Trophoblast cell (in vitro differentiated cells and primary cell): ENCODE data around the gene COL18A1.

Source experiments
- DNase-seq, 2 donors: peaks; one replicate each; pipeline ENCODE4 v3.0.0-alpha.2; 2016
- H2AFZ ChIP-seq: 2 replicates; pipeline ENCODE4 v1.6.1; 2013; ENCODE audit warnings: low read length, moderate library complexity, mild to moderate bottlenecking; ENCODE audit not compliant: insufficient read depth, poor library complexity
- H2AK5ac ChIP-seq: 2 replicates; pipeline ENCODE4 v1.6.1; 2013; ENCODE audit warnings: mild to moderate bottlenecking, low read length
- H2BK120ac ChIP-seq: 2 replicates; pipeline ENCODE4 v1.6.1; 2013; ENCODE audit warnings: low read length, mild to moderate bottlenecking, moderate library complexity; ENCODE audit not compliant: insufficient read depth, poor library complexity
- H2BK12ac ChIP-seq: 2 replicates; pipeline ENCODE4 v1.6.1; 2013; ENCODE audit warnings: mild to moderate bottlenecking, low read length, moderate library complexity
- H2BK5ac ChIP-seq: 2 replicates; pipeline ENCODE4 v1.6.1; 2013; ENCODE audit warnings: low read length, low read depth, moderate library complexity, mild to moderate bottlenecking; ENCODE audit not compliant: poor library complexity
- H3K14ac ChIP-seq: 2 replicates; pipeline ENCODE4 v1.6.1; 2013; ENCODE audit warnings: mild to moderate bottlenecking, low read length
- H3K18ac ChIP-seq: 2 replicates; pipeline ENCODE4 v1.6.1; 2013; ENCODE audit warnings: mild to moderate bottlenecking, low read length
- H3K23ac ChIP-seq: 2 replicates; pipeline ENCODE4 v1.6.1; 2013; ENCODE audit warnings: low read length
- H3K27ac ChIP-seq: 2 replicates; pipeline ENCODE4 v1.5.1; 2013; ENCODE audit warnings: low read depth, mild to moderate bottlenecking, inconsistent platforms, low read length, moderate library complexity
- H3K27me3 ChIP-seq: 2 replicates; pipeline ENCODE4 v1.6.1; 2013; ENCODE audit warnings: inconsistent platforms, mild to moderate bottlenecking, low read length, moderate library complexity; ENCODE audit not compliant: insufficient read depth
- H3K36me3 ChIP-seq, 2 experiments: 1 replicate in 1 of 2; 2 replicates in 1 of 2; pipeline ENCODE4 v1.6.1; 2013; ENCODE audit warnings: low read length in 2 of 2, mild to moderate bottlenecking in 2 of 2, moderate library complexity in 1 of 2; ENCODE audit not compliant: insufficient read depth in 2 of 2, control insufficient read depth in 1 of 2
- H3K4ac ChIP-seq: 2 replicates; pipeline ENCODE4 v1.6.1; 2013; ENCODE audit warnings: low read depth, mild to moderate bottlenecking, low read length, moderate library complexity
- H3K4me1 ChIP-seq, 2 experiments: 1 replicate in 1 of 2; 2 replicates in 1 of 2; pipeline ENCODE4 v1.6.1; 2013; ENCODE audit warnings: low read length in 2 of 2, mild to moderate bottlenecking in 2 of 2, moderate library complexity in 1 of 2; ENCODE audit not compliant: insufficient read depth in 2 of 2, control insufficient read depth in 1 of 2
- H3K4me2 ChIP-seq: 2 replicates; pipeline ENCODE4 v1.6.1; 2013; ENCODE audit warnings: inconsistent platforms, mild to moderate bottlenecking, low read length, moderate library complexity
- H3K4me3 ChIP-seq: 2 replicates; pipeline ENCODE4 v1.5.1; 2013; ENCODE audit warnings: mild to moderate bottlenecking, low read depth, low read length, inconsistent platforms
- H3K79me1 ChIP-seq: one replicate; pipeline ENCODE4 v1.6.1; 2013; ENCODE audit warnings: low read length
- H3K79me2 ChIP-seq: 2 replicates; pipeline ENCODE4 v1.6.1; 2013; ENCODE audit warnings: low read length, mild to moderate bottlenecking; ENCODE audit not compliant: control insufficient read depth, insufficient read depth, poor library complexity
- H3K9ac ChIP-seq: 2 replicates; pipeline ENCODE4 v1.6.1; 2013; ENCODE audit warnings: mild to moderate bottlenecking, low read length
- H3K9me3 ChIP-seq: 2 replicates; pipeline ENCODE4 v1.6.1; 2013; ENCODE audit warnings: low read depth, mild to moderate bottlenecking, control low read depth, inconsistent platforms, low read length; ENCODE audit not compliant: insufficient read depth
- H4K12ac ChIP-seq: 2 replicates; pipeline ENCODE4 v1.6.1; 2013; ENCODE audit warnings: low read depth, mild to moderate bottlenecking, low read length, moderate library complexity
- H4K8ac ChIP-seq: 2 replicates; pipeline ENCODE4 v1.6.1; 2013; ENCODE audit warnings: low read depth, mild to moderate bottlenecking, low read length, moderate library complexity
- H4K91ac ChIP-seq: one replicate; pipeline ENCODE4 v1.6.1; 2013; ENCODE audit warnings: low read depth, mild to moderate bottlenecking, low read length, moderate library complexity
- WGBS: extraction: QIAGEN DNeasy Blood & Tissue Kit; methylation state at CpG from one replicate; pipeline ENCODE4 v1.1.7; 2013; ENCODE audit warnings: missing lambda C conversion rate; ENCODE audit not compliant: insufficient read length, insufficient coverage; ENCODE audit errors: extremely low coverage; 5-methylcytosine and 5-hydroxymethylcytosine counted together

Gene COL18A1

DNA sequence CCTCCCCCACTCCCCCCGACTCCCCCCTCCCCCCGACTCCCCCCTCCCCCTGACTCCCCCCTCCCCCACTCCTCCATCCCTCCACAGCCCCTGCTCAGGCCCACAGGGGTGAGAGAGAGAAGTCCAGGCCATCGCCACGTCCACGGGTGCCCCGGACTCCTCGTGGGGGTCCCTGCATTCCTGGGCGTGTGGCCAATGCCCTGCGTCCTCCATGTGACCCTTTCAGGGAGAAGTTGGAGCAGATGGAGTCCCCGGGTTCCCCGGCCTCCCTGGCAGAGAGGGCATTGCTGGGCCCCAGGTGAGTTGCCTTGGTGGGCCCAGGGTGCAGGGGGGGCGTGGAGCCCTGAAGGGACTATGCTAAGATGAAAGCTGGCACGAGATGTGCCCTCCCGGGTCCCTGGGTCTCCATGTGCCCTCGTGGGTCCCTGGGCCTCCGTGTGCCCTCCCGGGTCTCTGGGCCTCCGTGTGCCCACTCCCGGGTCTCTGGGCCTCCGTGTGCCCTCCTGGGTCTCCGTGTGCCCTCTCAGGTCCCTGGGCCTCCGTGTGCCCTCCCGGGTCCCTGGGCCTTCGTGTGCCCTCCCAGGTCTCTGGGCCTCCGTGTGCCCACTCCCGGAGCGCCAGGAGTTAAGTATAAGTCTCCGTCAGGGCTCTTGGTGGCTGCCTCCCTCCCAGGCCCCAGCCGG lies 85.2 kb downstream of the COL18A1 start:
- Histone ChIP-seq H3K4me2 (no peak overlapping the region), H2BK12ac (no peak overlapping the region), H4K8ac (no peak overlapping the region), H3K27me3 (no peaks in the 10 kb centered on the region), H3K9me3 (peaks cover 2% of the 10 kb centered on the region), H2BK5ac (no peak overlapping the region), H3K27ac (no peak overlapping the region), H4K91ac (no peak overlapping the region), H4K12ac (no peak overlapping the region), H3K23ac (no peak overlapping the region), H3K36me3 (peaks cover 72 to 80% of the 10 kb centered on the region in 2 experiments), H2BK120ac (no peak overlapping the region), H3K14ac (no peak overlapping the region), H2AFZ (no peak overlapping the region), H2AK5ac (no peak overlapping the region), H3K79me1 (no peaks in the 10 kb centered on the region), H3K4ac (no peak overlapping the region), H3K79me2 (no peaks in the 10 kb centered on the region), H3K9ac (no peak overlapping the region), H3K4me1 (no peaks in the 10 kb centered on the region), H3K18ac (no peak overlapping the region), H3K4me3 (no peak overlapping the region)
- DNase-seq, result no peak
- no CpG with 5 or more reads among the region's 29 CpGs for WGBS

- Histone ChIP-seq H3K4ac (no peak overlapping the region), H2AFZ (no peak overlapping the region), H4K12ac (no peak overlapping the region), H2BK5ac (no peak overlapping the region), H4K8ac (no peak overlapping the region), H3K4me1 (no peaks in the 10 kb centered on the region), H3K79me1 (no peaks in the 10 kb centered on the region), H4K91ac (no peak overlapping the region), H3K27ac (no peak overlapping the region), H3K4me3 (no peak overlapping the region), H3K27me3 (no peaks in the 10 kb centered on the region), H2BK120ac (no peak overlapping the region), H3K18ac (no peak overlapping the region), H2BK12ac (no peak overlapping the region), H3K79me2 (no peaks in the 10 kb centered on the region), H3K4me2 (no peak overlapping the region), H2AK5ac (no peak overlapping the region), H3K9ac (no peak overlapping the region), H3K36me3 (peaks cover 73 to 82% of the 10 kb centered on the region in 2 experiments), H3K23ac (no peak overlapping the region), H3K14ac (no peak overlapping the region), H3K9me3 (peaks cover 5% of the 10 kb centered on the region)
- no peak for DNase-seq
- no CpG with 5 or more reads among the region's 20 CpGs for WGBS
Measured at GRCh38 chr21:45491056-45491455, 86.1 kb downstream of the COL18A1 start.

DNA sequence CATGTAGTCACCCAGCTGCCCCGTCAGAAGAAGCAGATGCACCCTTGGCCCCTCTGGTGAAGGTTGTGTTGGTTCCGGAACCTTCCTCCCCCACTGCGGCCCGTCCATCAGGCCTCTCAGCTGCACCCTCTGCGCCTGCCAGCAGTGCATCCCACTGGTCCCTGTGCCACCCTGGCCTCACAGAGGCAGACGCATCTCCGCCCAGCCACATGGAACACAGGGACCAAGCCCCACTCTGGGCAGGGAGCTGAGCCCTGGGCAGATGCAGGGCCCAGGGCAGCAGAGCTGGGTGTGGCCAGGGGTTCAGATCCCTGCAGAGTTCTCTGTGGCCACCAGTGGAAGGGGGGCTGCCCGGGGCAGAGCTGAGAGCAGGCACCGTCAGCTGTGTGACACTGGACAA lies 86.7 kb downstream of the COL18A1 start:
- no peak overlapping the region for H3K4me2 ChIP-seq
- H4K91ac ChIP-seq, result no peak overlapping the region
- H4K12ac ChIP-seq, result no peak overlapping the region
- no peaks in the 10 kb centered on the region for H3K79me2 ChIP-seq
- H3K4me1 ChIP-seq, result no peaks in the 10 kb centered on the region
- H3K4ac ChIP-seq, result no peak overlapping the region
- no peak overlapping the region for H3K27ac ChIP-seq
- H3K9me3 ChIP-seq, result peaks cover 5% of the 10 kb centered on the region
- H3K4me3 ChIP-seq, result no peak overlapping the region
- no peak overlapping the region for H2BK5ac ChIP-seq
- DNase-seq, result no peak
- H3K9ac ChIP-seq, result no peak overlapping the region
- H2AFZ ChIP-seq, result no peak overlapping the region
- H3K27me3 ChIP-seq, result no peaks in the 10 kb centered on the region
- no peak overlapping the region for H2BK120ac ChIP-seq
- H3K23ac ChIP-seq, result no peak overlapping the region
- H3K14ac ChIP-seq, result no peak overlapping the region
- H2BK12ac ChIP-seq, result no peak overlapping the region
- H3K18ac ChIP-seq, result no peak overlapping the region
- H3K79me1 ChIP-seq, result no peaks in the 10 kb centered on the region
- no peak overlapping the region for H4K8ac ChIP-seq
- no peak overlapping the region for H2AK5ac ChIP-seq
- WGBS, result no CpG with 5 or more reads among the region's 9 CpGs
- H3K36me3 ChIP-seq, result peaks cover 79 to 83% of the 10 kb centered on the region in 2 experiments

GRCh38 chr21:45492765-45493164 lies 87.8 kb downstream of the COL18A1 start:
- no CpG with 5 or more reads among the region's 20 CpGs for WGBS
- H2BK12ac ChIP-seq, result no peak overlapping the region
- H2AFZ ChIP-seq, result no peak overlapping the region
- no peak overlapping the region for H4K8ac ChIP-seq
- H2BK5ac ChIP-seq, result no peak overlapping the region
- H3K27ac ChIP-seq, result no peak overlapping the region
- H3K18ac ChIP-seq, result no peak overlapping the region
- no peaks in the 10 kb centered on the region for H3K27me3 ChIP-seq
- no peak overlapping the region for H3K9ac ChIP-seq
- no peak overlapping the region for H2AK5ac ChIP-seq
- peaks cover 5% of the 10 kb centered on the region for H3K9me3 ChIP-seq
- H3K79me2 ChIP-seq, result no peaks in the 10 kb centered on the region
- H4K91ac ChIP-seq, result no peak overlapping the region
- no peak overlapping the region for H3K14ac ChIP-seq
- no peak for DNase-seq
- H3K4me2 ChIP-seq, result no peak overlapping the region
- no peak overlapping the region for H3K4ac ChIP-seq
- H3K36me3 ChIP-seq, result peaks cover 81 to 85% of the 10 kb centered on the region in 2 experiments
- H3K23ac ChIP-seq, result no peak overlapping the region
- H4K12ac ChIP-seq, result no peak overlapping the region
- H3K4me3 ChIP-seq, result no peak overlapping the region
- no peak overlapping the region for H2BK120ac ChIP-seq
- no peaks in the 10 kb centered on the region for H3K4me1 ChIP-seq
- H3K79me1 ChIP-seq, result no peaks in the 10 kb centered on the region
